Body of pancreas (tissue), 4 donors: Measurements from ENCODE around the gene MFAP2.

Source experiments
- POLR2A ChIP-seq, 3 donors: fragments of 450-650 bp; IDR thresholded peaks; one replicate each; pipeline ENCODE4 v1.6.1; 2016; ENCODE audit warnings: antibody characterized with exemption in 3 of 3, mild to moderate bottlenecking in 2 of 3
- TF ChIP-seq, protein P1 (sequence below), 7 experiments: fragments of 450-650 bp in 4 of 7; fragments of 200-600 bp in 3 of 7; sonication (generic) in 3 of 7; IDR thresholded peaks; one replicate each; pipeline ENCODE4 v1.5.1; 2016 to 2019; ENCODE audit warnings: antibody characterized with exemption in 7 of 7

DNA sequence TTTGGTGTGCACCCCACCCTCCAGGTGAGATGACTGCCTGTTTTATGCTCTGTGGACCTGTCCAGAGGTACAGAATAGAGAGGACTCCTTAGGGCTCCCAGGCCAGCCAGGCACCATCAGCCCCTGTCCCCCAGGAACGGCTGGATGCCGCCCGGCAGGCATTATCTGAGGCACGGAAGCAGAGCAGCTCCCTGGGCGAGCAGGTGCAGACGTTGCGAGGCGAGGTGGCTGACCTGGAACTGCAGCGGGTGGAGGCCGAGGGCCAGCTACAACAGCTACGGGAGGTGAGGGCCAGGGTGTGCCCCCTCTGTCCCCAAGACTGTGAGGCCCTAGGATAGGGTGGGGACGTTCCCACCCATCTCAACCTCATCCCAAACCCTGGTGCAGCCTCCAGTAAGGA is 10.8 kb downstream of the MFAP2 start:
- TF ChIP-seq, protein P1, sequence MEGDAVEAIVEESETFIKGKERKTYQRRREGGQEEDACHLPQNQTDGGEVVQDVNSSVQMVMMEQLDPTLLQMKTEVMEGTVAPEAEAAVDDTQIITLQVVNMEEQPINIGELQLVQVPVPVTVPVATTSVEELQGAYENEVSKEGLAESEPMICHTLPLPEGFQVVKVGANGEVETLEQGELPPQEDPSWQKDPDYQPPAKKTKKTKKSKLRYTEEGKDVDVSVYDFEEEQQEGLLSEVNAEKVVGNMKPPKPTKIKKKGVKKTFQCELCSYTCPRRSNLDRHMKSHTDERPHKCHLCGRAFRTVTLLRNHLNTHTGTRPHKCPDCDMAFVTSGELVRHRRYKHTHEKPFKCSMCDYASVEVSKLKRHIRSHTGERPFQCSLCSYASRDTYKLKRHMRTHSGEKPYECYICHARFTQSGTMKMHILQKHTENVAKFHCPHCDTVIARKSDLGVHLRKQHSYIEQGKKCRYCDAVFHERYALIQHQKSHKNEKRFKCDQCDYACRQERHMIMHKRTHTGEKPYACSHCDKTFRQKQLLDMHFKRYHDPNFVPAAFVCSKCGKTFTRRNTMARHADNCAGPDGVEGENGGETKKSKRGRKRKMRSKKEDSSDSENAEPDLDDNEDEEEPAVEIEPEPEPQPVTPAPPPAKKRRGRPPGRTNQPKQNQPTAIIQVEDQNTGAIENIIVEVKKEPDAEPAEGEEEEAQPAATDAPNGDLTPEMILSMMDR (IDR thresholded peaks at IDR 0.05): no peak
- no peak for TF ChIP-seq POLR2A (IDR thresholded peaks at IDR 0.05)
